H9 (cell line): ENCODE results near the gene PTPN13. TPM values are rescaled to one million over a fixed set of nuclear protein-coding genes. Genes with fewer than 3 reads are reported as not detected.

ENCODE experiments used
- DNase-seq: peaks from one replicate; pipeline ENCODE4 v3.0.0-alpha.2; 2017
- H2AFZ ChIP-seq: one replicate; pipeline ENCODE4 v1.6.1; 2013; ENCODE audit warnings: mild to moderate bottlenecking, low read length, control low read depth, moderate library complexity
- H2AK5ac ChIP-seq: 2 replicates; pipeline ENCODE4 v1.6.1; 2013; ENCODE audit warnings: low read length, control low read depth, mixed read lengths; ENCODE audit not compliant: insufficient read length
- H2BK120ac ChIP-seq: one replicate; pipeline ENCODE4 v1.6.1; 2013; ENCODE audit warnings: low read depth, mild to moderate bottlenecking, low read length, control low read depth, inconsistent platforms; ENCODE audit not compliant: poor library complexity, severe bottlenecking
- H2BK12ac ChIP-seq: 2 replicates; pipeline ENCODE4 v1.6.1; 2013; ENCODE audit warnings: low read length, control low read depth, mixed read lengths, low read depth; ENCODE audit not compliant: insufficient read length
- H2BK15ac ChIP-seq: 2 replicates; pipeline ENCODE4 v1.6.1; 2013; ENCODE audit warnings: low read depth, low read length, control low read depth
- H2BK20ac ChIP-seq: one replicate; pipeline ENCODE4 v1.6.1; 2013; ENCODE audit warnings: low read depth, mild to moderate bottlenecking, low read length, control low read depth, inconsistent platforms; ENCODE audit not compliant: poor library complexity, severe bottlenecking
- H2BK5ac ChIP-seq: 2 replicates; pipeline ENCODE4 v1.6.1; 2013; ENCODE audit warnings: low read length, control low read depth, mixed read lengths; ENCODE audit not compliant: insufficient read length
- H3K14ac ChIP-seq: 2 replicates; pipeline ENCODE4 v1.6.1; 2013; ENCODE audit warnings: low read length, control low read depth; ENCODE audit not compliant: insufficient read depth
- H3K18ac ChIP-seq: 2 replicates; pipeline ENCODE4 v1.6.1; 2013; ENCODE audit warnings: low read depth, mild to moderate bottlenecking, mixed read lengths, low read length, control low read depth; ENCODE audit not compliant: insufficient read length
- H3K23ac ChIP-seq: 2 replicates; pipeline ENCODE4 v1.6.1; 2013; ENCODE audit warnings: low read length, control low read depth, mixed read lengths, low read depth; ENCODE audit not compliant: insufficient read length
- H3K23me2 ChIP-seq: 2 replicates; pipeline ENCODE4 v1.6.1; 2013; ENCODE audit warnings: low read depth, mild to moderate bottlenecking, mixed read lengths, low read length, control low read depth; ENCODE audit not compliant: insufficient read length, poor library complexity, severe bottlenecking
- H3K27ac ChIP-seq: 2 replicates; pipeline ENCODE4 v1.5.1; 2013; ENCODE audit warnings: low read length, control low read depth, mixed read lengths, low read depth; ENCODE audit not compliant: insufficient read length
- H3K27me3 ChIP-seq: 2 replicates; pipeline ENCODE4 v1.6.1; 2013; ENCODE audit warnings: low read length, control low read depth, inconsistent platforms; ENCODE audit not compliant: insufficient read depth
- H3K4ac ChIP-seq: 2 replicates; pipeline ENCODE4 v1.6.1; 2013; ENCODE audit warnings: low read depth, mild to moderate bottlenecking, control low read depth, inconsistent platforms, low read length, moderate library complexity
- H3K4me1 ChIP-seq: 2 replicates; pipeline ENCODE4 v1.6.1; 2013; ENCODE audit warnings: low read length, control low read depth, inconsistent platforms; ENCODE audit not compliant: insufficient read depth
- H3K4me2 ChIP-seq: 2 replicates; pipeline ENCODE4 v1.6.1; 2013; ENCODE audit warnings: low read length, control low read depth, mixed read lengths; ENCODE audit not compliant: insufficient read length, insufficient read depth
- H3K56ac ChIP-seq: 2 replicates; pipeline ENCODE4 v1.6.1; 2013; ENCODE audit warnings: low read depth, mild to moderate bottlenecking, mixed read lengths, low read length, control low read depth; ENCODE audit not compliant: insufficient read length
- H3K79me1 ChIP-seq: 2 replicates; pipeline ENCODE4 v1.6.1; 2013; ENCODE audit warnings: low read depth, mild to moderate bottlenecking, moderate library complexity, low read length, control low read depth, inconsistent platforms; ENCODE audit not compliant: insufficient read depth, poor library complexity, severe bottlenecking
- H3K79me2 ChIP-seq: 2 replicates; pipeline ENCODE4 v1.6.1; 2013; ENCODE audit warnings: low read length, control low read depth, inconsistent platforms; ENCODE audit not compliant: insufficient read depth
- H3K9ac ChIP-seq: 2 replicates; pipeline ENCODE4 v1.6.1; 2013; ENCODE audit warnings: low read length, control low read depth, mixed read lengths; ENCODE audit not compliant: insufficient read length; ENCODE audit errors: extremely low read depth
- H3K9me3 ChIP-seq: one replicate; pipeline ENCODE4 v1.6.1; 2013; ENCODE audit warnings: low read depth, low read length, inconsistent platforms; ENCODE audit not compliant: control insufficient read depth
- H3T11ph ChIP-seq: one replicate; pipeline ENCODE4 v1.6.1; 2013; ENCODE audit warnings: mild to moderate bottlenecking, low read length, control low read depth, inconsistent platforms
- H4K20me1 ChIP-seq: one replicate; pipeline ENCODE4 v1.6.1; 2013; ENCODE audit not compliant: control insufficient read depth, insufficient read length, insufficient read depth
- H4K5ac ChIP-seq: 2 replicates; pipeline ENCODE4 v1.6.1; 2013; ENCODE audit warnings: low read depth, mild to moderate bottlenecking, mixed read lengths, low read length, control low read depth; ENCODE audit not compliant: insufficient read length
- H4K8ac ChIP-seq: replicated peaks from 2 replicates; pipeline ENCODE4 v1.6.1; 2013; ENCODE audit warnings: low read length, control low read depth, mixed read lengths, low read depth; ENCODE audit not compliant: insufficient read length
- H4K91ac ChIP-seq: 2 replicates; pipeline ENCODE4 v1.6.1; 2013; ENCODE audit warnings: low read depth, mild to moderate bottlenecking, moderate library complexity, mixed read lengths, low read length, control low read depth; ENCODE audit not compliant: insufficient read length
- H3K27ac Mint-ChIP-seq, 3 experiments: 2 replicates in 2 of 3; 3 replicates in 1 of 3; pipeline ENCODE4 v1.8.0; 2020 to 2021; ENCODE audit warnings: mixed read lengths in 3 of 3, mild to moderate bottlenecking in 1 of 3, moderate library complexity in 1 of 3
- H3K27me3 Mint-ChIP-seq: 2 replicates; pipeline ENCODE4 v1.8.0; 2021; ENCODE audit warnings: low read depth, mild to moderate bottlenecking, moderate library complexity, mixed read lengths
- H3K36me3 Mint-ChIP-seq, 3 experiments: 2 replicates in 2 of 3; 3 replicates in 1 of 3; pipeline ENCODE4 v1.8.0; 2020 to 2021; ENCODE audit warnings: low read depth in 3 of 3, mixed read lengths in 3 of 3; ENCODE audit not compliant: insufficient read depth in 1 of 3
- H3K4me1 Mint-ChIP-seq, 2 experiments: 2 replicates each; pipeline ENCODE4 v1.8.0; 2020; ENCODE audit warnings: mixed read lengths in 2 of 2
- H3K4me3 Mint-ChIP-seq, 2 experiments: 2 replicates in 1 of 2; 3 replicates in 1 of 2; pipeline ENCODE4 v1.8.0; 2020 to 2021; ENCODE audit warnings: mild to moderate bottlenecking in 2 of 2, mixed read lengths in 2 of 2, moderate library complexity in 1 of 2
- H3K9me3 Mint-ChIP-seq, 2 experiments: 2 replicates in 1 of 2; 3 replicates in 1 of 2; pipeline ENCODE4 v1.8.0; 2020; ENCODE audit warnings: mild to moderate bottlenecking in 2 of 2, mixed read lengths in 2 of 2, moderate library complexity in 1 of 2
- total RNA-seq: library from RNA; stranded (reverse); gene quantifications from 2 replicates; pipeline ENCODE4 v1.2.1, GENCODE V29; 2021
- TF ChIP-seq, protein P1 (sequence below): fragments of 200-600 bp; sonication (generic); conservative IDR thresholded peaks from 3 replicates; pipeline ENCODE4 v1.8.0; 2021; ENCODE audit warnings: antibody characterized with exemption, mild to moderate bottlenecking

Gene PTPN13
- total RNA-seq, 1 experiment from 2014 or later = 34.9 TPM

DNA sequence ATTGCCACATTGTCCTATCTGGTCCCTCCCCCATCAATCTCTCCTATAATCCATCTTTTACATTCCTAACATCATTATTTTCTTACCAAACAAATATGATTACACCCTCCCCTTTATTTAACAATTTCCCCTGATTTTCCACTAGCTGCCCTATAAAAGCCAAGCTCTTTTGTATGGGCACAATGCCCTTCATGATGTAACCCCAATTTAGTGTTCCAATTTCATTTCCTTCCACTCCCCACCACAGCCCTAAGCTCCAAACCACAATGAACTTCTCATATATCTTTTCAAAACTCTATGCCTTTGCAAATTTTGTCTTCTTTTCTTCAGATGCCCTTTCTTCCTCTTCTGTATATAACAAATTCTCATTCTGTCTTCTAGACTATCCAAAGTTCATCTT is 39.5 kb upstream of the PTPN13 start:
- Histone ChIP-seq H3K4me2 (no peak overlapping the region), H3K27me3 (no peaks in the 10 kb centered on the region), H3K56ac (no peak overlapping the region), H2BK20ac (no peak overlapping the region), H3K9me3 (no peaks in the 10 kb centered on the region), H3K4me1 (no peaks in the 10 kb centered on the region), H3K27ac (no peak overlapping the region), H3T11ph (no peak overlapping the region), H3K23ac (no peak overlapping the region), H4K8ac (no peak overlapping the region), H2BK12ac (no peak overlapping the region), H3K18ac (no peak overlapping the region), H2AFZ (no peak overlapping the region), H3K79me2 (no peaks in the 10 kb centered on the region), H2AK5ac (no peak overlapping the region), H2BK120ac (no peak overlapping the region), H2BK5ac (no peak overlapping the region), H2BK15ac (no peak overlapping the region), H3K4ac (no peak overlapping the region), H3K79me1 (no peaks in the 10 kb centered on the region), H3K23me2 (no peaks in the 10 kb centered on the region), H3K9ac (no peak overlapping the region), H3K14ac (no peak overlapping the region), H4K20me1 (no peaks in the 10 kb centered on the region), H4K91ac (no peak overlapping the region), H4K5ac (no peak overlapping the region)
- H3K27me3 Mint-ChIP-seq = no peaks in the 10 kb centered on the region
- H3K4me1 Mint-ChIP-seq = no peaks in the 10 kb centered on the region; a peak in 1 of 4 replicates
- no peak for DNase-seq
- no peaks in the 10 kb centered on the region for H3K9me3 Mint-ChIP-seq
- no peak overlapping the region for H3K27ac Mint-ChIP-seq
- no peak overlapping the region for H3K4me3 Mint-ChIP-seq
- TF ChIP-seq, protein P1, sequence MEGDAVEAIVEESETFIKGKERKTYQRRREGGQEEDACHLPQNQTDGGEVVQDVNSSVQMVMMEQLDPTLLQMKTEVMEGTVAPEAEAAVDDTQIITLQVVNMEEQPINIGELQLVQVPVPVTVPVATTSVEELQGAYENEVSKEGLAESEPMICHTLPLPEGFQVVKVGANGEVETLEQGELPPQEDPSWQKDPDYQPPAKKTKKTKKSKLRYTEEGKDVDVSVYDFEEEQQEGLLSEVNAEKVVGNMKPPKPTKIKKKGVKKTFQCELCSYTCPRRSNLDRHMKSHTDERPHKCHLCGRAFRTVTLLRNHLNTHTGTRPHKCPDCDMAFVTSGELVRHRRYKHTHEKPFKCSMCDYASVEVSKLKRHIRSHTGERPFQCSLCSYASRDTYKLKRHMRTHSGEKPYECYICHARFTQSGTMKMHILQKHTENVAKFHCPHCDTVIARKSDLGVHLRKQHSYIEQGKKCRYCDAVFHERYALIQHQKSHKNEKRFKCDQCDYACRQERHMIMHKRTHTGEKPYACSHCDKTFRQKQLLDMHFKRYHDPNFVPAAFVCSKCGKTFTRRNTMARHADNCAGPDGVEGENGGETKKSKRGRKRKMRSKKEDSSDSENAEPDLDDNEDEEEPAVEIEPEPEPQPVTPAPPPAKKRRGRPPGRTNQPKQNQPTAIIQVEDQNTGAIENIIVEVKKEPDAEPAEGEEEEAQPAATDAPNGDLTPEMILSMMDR = no peak
- H3K36me3 Mint-ChIP-seq = no peaks in the 10 kb centered on the region
